ENCODE results near the gene SMIM44. TPM values are rescaled to one million over a fixed set of nuclear protein-coding genes. Genes with fewer than 3 reads are reported as not detected.

The SMIM44 gene
- total RNA-seq, 1 experiment from 2014 or later: not detected

GRCh38 chr19:3517638-3518037 lies 34.4 kb upstream of the SMIM44 start:
- Histone ChIP-seq H2AFZ (ENCODE audit: low read length) (no peak overlapping the region), H3K9ac (ENCODE audit: extremely low read depth, insufficient read length, low read length) (no peak overlapping the region), H3K4me1 (ENCODE audit: insufficient read depth, low read length) (peaks cover 3% of the 10 kb centered on the region; the same call in 1 of the 2 replicates), H2BK12ac (ENCODE audit: insufficient read length, low read depth, low read length) (no peak overlapping the region), H3K79me1 (ENCODE audit: insufficient read depth, low read depth, low read length, poor library complexity, severe bottlenecking) (no peaks in the 10 kb centered on the region), H3K9me3 (ENCODE audit: control insufficient read depth, low read depth, low read length) (no peaks in the 10 kb centered on the region), H3K79me2 (ENCODE audit: insufficient read depth, low read length) (no peaks in the 10 kb centered on the region; the same call in 1 of the 2 replicates), H2BK15ac (ENCODE audit: low read depth, low read length) (no peak overlapping the region), H4K20me1 (ENCODE audit: control insufficient read depth, insufficient read depth, insufficient read length) (no peaks in the 10 kb centered on the region), H3K4ac (ENCODE audit: low read depth, low read length) (no peak overlapping the region), H3K56ac (ENCODE audit: insufficient read length, low read depth, low read length) (no peak overlapping the region), H3K23ac (ENCODE audit: insufficient read length, low read depth, low read length) (no peak overlapping the region), H2BK5ac (ENCODE audit: insufficient read length, low read length) (no peak overlapping the region), H3K14ac (ENCODE audit: insufficient read depth, low read length) (no peak overlapping the region), H2BK120ac (ENCODE audit: low read depth, low read length, poor library complexity, severe bottlenecking) (no peak overlapping the region), H4K8ac (replicated peaks; ENCODE audit: insufficient read length, low read depth, low read length) (no peak overlapping the region), H3T11ph (ENCODE audit: low read length) (no peak overlapping the region), H2BK20ac (ENCODE audit: low read depth, low read length, poor library complexity, severe bottlenecking) (no peak overlapping the region), H3K18ac (ENCODE audit: insufficient read length, low read depth, low read length) (no peak overlapping the region), H3K27me3 (ENCODE audit: insufficient read depth, low read length) (no peaks in the 10 kb centered on the region), H3K27ac (ENCODE audit: insufficient read length, low read depth, low read length) (no peak overlapping the region), H3K4me2 (ENCODE audit: insufficient read depth, insufficient read length, low read length) (no peak overlapping the region), H4K5ac (ENCODE audit: insufficient read length, low read depth, low read length) (no peak overlapping the region), H3K23me2 (ENCODE audit: insufficient read length, low read depth, low read length, poor library complexity, severe bottlenecking) (no peaks in the 10 kb centered on the region), H2AK5ac (ENCODE audit: insufficient read length, low read length) (no peak overlapping the region), H4K91ac (ENCODE audit: insufficient read length, low read depth, low read length) (no peak overlapping the region)
- Mint-ChIP-seq H3K9me3 (no peaks in the 10 kb centered on the region; a peak in 1 of 5 replicates), H3K4me1 (peaks cover 36 to 45% of the 10 kb centered on the region in 2 experiments), H3K27me3 (ENCODE audit: low read depth) (no peaks in the 10 kb centered on the region; the same call in 1 of the 2 replicates), H3K36me3 (ENCODE audit: insufficient read depth in 1 of 3, low read depth in 3 of 3) (peaks cover 2 to 11% (median 10%) of the 10 kb centered on the region in 3 experiments; a peak in 5 of 7 replicates), H3K4me3 (no peak overlapping the region), H3K27ac (no peak overlapping the region; a peak in 1 of 7 replicates)
- DNase-seq: no peak
- no CpG with 5 or more reads among the region's 2 CpGs for WGBS (ENCODE audit: extremely low coverage, insufficient read length, low lambda C conversion rate)
- TF ChIP-seq, protein P1, sequence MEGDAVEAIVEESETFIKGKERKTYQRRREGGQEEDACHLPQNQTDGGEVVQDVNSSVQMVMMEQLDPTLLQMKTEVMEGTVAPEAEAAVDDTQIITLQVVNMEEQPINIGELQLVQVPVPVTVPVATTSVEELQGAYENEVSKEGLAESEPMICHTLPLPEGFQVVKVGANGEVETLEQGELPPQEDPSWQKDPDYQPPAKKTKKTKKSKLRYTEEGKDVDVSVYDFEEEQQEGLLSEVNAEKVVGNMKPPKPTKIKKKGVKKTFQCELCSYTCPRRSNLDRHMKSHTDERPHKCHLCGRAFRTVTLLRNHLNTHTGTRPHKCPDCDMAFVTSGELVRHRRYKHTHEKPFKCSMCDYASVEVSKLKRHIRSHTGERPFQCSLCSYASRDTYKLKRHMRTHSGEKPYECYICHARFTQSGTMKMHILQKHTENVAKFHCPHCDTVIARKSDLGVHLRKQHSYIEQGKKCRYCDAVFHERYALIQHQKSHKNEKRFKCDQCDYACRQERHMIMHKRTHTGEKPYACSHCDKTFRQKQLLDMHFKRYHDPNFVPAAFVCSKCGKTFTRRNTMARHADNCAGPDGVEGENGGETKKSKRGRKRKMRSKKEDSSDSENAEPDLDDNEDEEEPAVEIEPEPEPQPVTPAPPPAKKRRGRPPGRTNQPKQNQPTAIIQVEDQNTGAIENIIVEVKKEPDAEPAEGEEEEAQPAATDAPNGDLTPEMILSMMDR (conservative IDR thresholded peaks at IDR 0.05): no peak
